B cell (primary cell): ENCODE data around the gene HOXC4. TPM values are rescaled to one million over a fixed set of nuclear protein-coding genes. Genes with fewer than 3 reads are reported as not detected.

Experiments
- ATAC-seq: fragments of 200-7000 bp; cut with Tn5 transposase; one replicate; pipeline ENCODE4 v1.10.0; 2021; ENCODE audit warnings: low read depth, mild to moderate bottlenecking, moderate number of reproducible peaks, moderate library complexity
- CTCF ChIA-PET: fragments of 350-600 bp; sonication (Branson Sonifier 250); formaldehyde crosslinking; loops from one replicate; lab custom pipeline; 2021; ENCODE audit warnings: antibody characterized with exemption, inconsistent platforms; lab: Charles Lee
- POLR2A ChIA-PET: fragments of 350-600 bp; sonication (Branson Sonifier 250); formaldehyde crosslinking; loops from one replicate; lab custom pipeline; 2021; ENCODE audit warnings: antibody characterized with exemption; lab: Charles Lee
- DNase-seq: peaks from one replicate; pipeline ENCODE4 v3.0.0; 2013
- H2AFZ ChIP-seq: 2 replicates; pipeline ENCODE4 v1.6.1; 2012; ENCODE audit warnings: mild to moderate bottlenecking, low read depth, low read length; ENCODE audit not compliant: insufficient read depth, poor library complexity, severe bottlenecking
- H3K27ac ChIP-seq, 2 donors: 1 replicate in 1 of 2; 2 replicates in 1 of 2; pipeline ENCODE4 v1.5.1; 2012 to 2013; ENCODE audit warnings: low read length in 2 of 2, mild to moderate bottlenecking in 2 of 2, moderate library complexity in 1 of 2
- H3K27me3 ChIP-seq, 4 experiments: fragments of 200-600 bp in 1 of 4; sonication (generic) in 1 of 4; replicated peaks in 1 of 4; 1 replicate in 2 of 4; 2 replicates in 2 of 4; pipeline versions ENCODE4 v1.6.1 to v1.7.0; 2013 to 2016; ENCODE audit warnings: low read length in 3 of 4, mild to moderate bottlenecking in 2 of 4, mixed read lengths in 1 of 4, moderate library complexity in 1 of 4; ENCODE audit not compliant: insufficient read depth in 4 of 4, control insufficient read depth in 3 of 4; ENCODE audit errors: control extremely low read depth in 1 of 4
- H3K36me3 ChIP-seq, 2 experiments: replicated peaks in 1 of 2; 1 replicate in 1 of 2; 2 replicates in 1 of 2; pipeline versions ENCODE4 v1.6.1 to v1.7.1; 2013; ENCODE audit warnings: low read length in 1 of 2; ENCODE audit not compliant: insufficient read depth in 2 of 2, control insufficient read depth in 1 of 2; ENCODE audit errors: control extremely low read depth in 1 of 2, extremely low read depth in 1 of 2
- H3K4me1 ChIP-seq, 2 donors: fragments of 200-600 bp in 1 of 2; sonication (generic) in 1 of 2; 1 replicate in 1 of 2; 2 replicates in 1 of 2; pipeline versions ENCODE4 v1.5.1 to v1.6.1; 2013 to 2017; ENCODE audit warnings: low read length in 2 of 2; ENCODE audit not compliant: control insufficient read depth in 2 of 2, insufficient read depth in 2 of 2
- H3K4me2 ChIP-seq: replicated peaks from 2 replicates; pipeline ENCODE3; 2012; ENCODE audit warnings: mild to moderate bottlenecking, low read depth, low read length; ENCODE audit not compliant: poor library complexity, severe bottlenecking
- H3K4me3 ChIP-seq, 5 experiments: fragments of 200-600 bp in 1 of 5; sonication (generic) in 1 of 5; 1 replicate in 3 of 5; 2 replicates in 2 of 5; pipeline versions ENCODE4 v1.5.1 to v1.7.0; 2011 to 2016; ENCODE audit warnings: low read length in 4 of 5, mild to moderate bottlenecking in 4 of 5, low read depth in 2 of 5, control low read depth in 1 of 5, moderate library complexity in 1 of 5; ENCODE audit not compliant: insufficient read depth in 1 of 5; ENCODE audit errors: control extremely low read depth in 1 of 5, extremely low read depth in 1 of 5
- H3K79me2 ChIP-seq: fragments of 200-600 bp; sonication (generic); one replicate; pipeline ENCODE4 v1.6.0; 2016; ENCODE audit warnings: low read length; ENCODE audit not compliant: control insufficient read depth, insufficient read depth
- H3K9ac ChIP-seq: fragments of 200-600 bp; sonication (generic); 2 replicates; pipeline ENCODE4 v1.6.1; 2017; ENCODE audit warnings: mild to moderate bottlenecking, low read length, moderate library complexity
- H3K9me3 ChIP-seq, 3 donors: one replicate each; pipeline versions ENCODE4 v1.6.1 to v1.7.1; 2013; ENCODE audit warnings: low read length in 2 of 3; ENCODE audit not compliant: control insufficient read depth in 2 of 3, insufficient read depth in 1 of 3; ENCODE audit errors: control extremely low read depth in 1 of 3
- H4K20me1 ChIP-seq: 2 replicates; pipeline ENCODE4 v1.6.0; 2012; ENCODE audit warnings: mild to moderate bottlenecking, low read length; ENCODE audit not compliant: insufficient read depth, control insufficient read depth, poor library complexity, severe bottlenecking
- H3K27ac Mint-ChIP-seq: one replicate; pipeline ENCODE4 v1.8.0; 2021; ENCODE audit warnings: mixed read lengths
- H3K27me3 Mint-ChIP-seq: one replicate; pipeline ENCODE4 v1.8.0; 2021; ENCODE audit warnings: mixed read lengths
- H3K4me1 Mint-ChIP-seq: one replicate; pipeline ENCODE4 v1.8.0; 2021; ENCODE audit warnings: mixed read lengths
- H3K4me3 Mint-ChIP-seq: one replicate; pipeline ENCODE4 v1.8.0; 2021; ENCODE audit warnings: mixed read lengths
- H3K9me3 Mint-ChIP-seq: one replicate; pipeline ENCODE4 v1.8.0; 2022; ENCODE audit warnings: mixed read lengths; ENCODE audit not compliant: insufficient read depth
- EZH2 ChIP-seq: IDR thresholded peaks from 2 replicates; pipeline ENCODE4 v1.6.1; 2012; ENCODE audit warnings: borderline replicate concordance, low read depth, mild to moderate bottlenecking, moderate library complexity, low read length; ENCODE audit not compliant: insufficient read depth, poor library complexity, severe bottlenecking
- WGBS: methylation state at CpG from one replicate; pipeline ENCODE4 v1.1.5; 2013; ENCODE audit warnings: missing lambda C conversion rate; ENCODE audit not compliant: insufficient coverage; 5-methylcytosine and 5-hydroxymethylcytosine counted together
- intact Hi-C: fragments of 100-400 bp; cut with micrococcal nuclease; formaldehyde crosslinking; loops from one replicate; pipeline ENCODE4 v1.10.0; 2022
- polyA plus RNA-seq: library from polyadenylated mRNA; depleted of rRNA; stranded (reverse); fragments of >200 nt; gene quantifications from 2 replicates; pipeline ENCODE4 v1.2.3, GENCODE V29; 2012
- total RNA-seq, 2 donors: library from RNA; stranded (reverse); fragments of 120-200 nt in 1 of 2; gene quantifications; 1 replicate in 1 of 2; 2 replicates in 1 of 2; pipeline versions ENCODE4 v1.2.3 to v1.2.4, GENCODE V29; 2013 to 2022
- TF ChIP-seq, protein P1 (sequence below): fragments of 200-600 bp; IDR thresholded peaks from one replicate; pipeline ENCODE4 v1.8.0; 2022; ENCODE audit warnings: antibody characterized with exemption, mild to moderate bottlenecking

Gene HOXC4
- total and polyA plus RNA-seq, 2 donors (not counting 1 experiment from before 2014, with no cell fraction given), result 4.3 to 6.5 TPM

DNA sequence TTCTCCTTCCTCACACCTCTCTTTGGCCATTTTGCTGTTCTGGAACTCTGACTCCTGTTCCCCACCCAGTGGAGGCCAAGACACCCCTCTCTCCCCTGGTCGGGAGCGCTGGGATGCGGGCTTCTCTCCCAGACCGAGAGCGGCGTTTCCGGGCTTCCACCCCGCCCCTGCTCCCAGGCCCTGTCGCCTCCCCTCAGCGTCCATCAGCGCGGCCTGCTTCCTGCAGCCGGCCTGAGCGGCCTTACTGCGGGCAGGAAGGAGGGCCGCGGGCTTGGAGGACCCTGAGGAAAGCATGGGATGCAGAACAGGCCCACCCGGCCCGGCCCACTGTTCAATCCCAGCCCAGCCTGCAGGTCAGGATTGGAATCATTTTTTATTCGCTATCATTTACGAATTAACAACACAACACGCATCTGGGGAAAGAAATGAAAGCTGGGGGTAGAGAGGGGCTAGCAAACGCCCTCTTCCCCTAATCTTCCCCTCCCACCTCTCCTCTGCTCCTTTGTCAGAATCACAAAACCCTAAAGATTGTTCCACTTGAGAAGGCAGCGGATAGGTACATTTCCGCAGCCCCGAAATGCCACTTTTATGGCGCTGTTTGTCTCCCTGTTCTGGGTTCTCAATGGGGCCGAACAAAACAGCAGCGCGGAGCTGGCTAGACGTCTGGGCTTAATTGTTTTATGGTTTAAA, 48.6 kb upstream of the HOXC4 start:
- no peaks in the 10 kb centered on the region for H3K36me3 ChIP-seq
- POLR2A ChIA-PET, result interaction anchor here (0.6 kb wide), 1 partner anchor 49 kb away, joined by 6 read pairs; no protein-coding TSS in a partner anchor
- H3K9me3 ChIP-seq, result peaks cover 0 to 53% (median 0%) of the 10 kb centered on the region in 3 donors
- CTCF ChIA-PET, result interaction anchor here (0.6 to 6.7 kb wide), 16 partner anchors 9 to 210 kb away, joined by 3 to 159 read pairs (median 8); partner anchors contain the start of genes HOXC5 and SMUG1
- no peak for TF ChIP-seq EZH2
- TF ChIP-seq, protein P1, sequence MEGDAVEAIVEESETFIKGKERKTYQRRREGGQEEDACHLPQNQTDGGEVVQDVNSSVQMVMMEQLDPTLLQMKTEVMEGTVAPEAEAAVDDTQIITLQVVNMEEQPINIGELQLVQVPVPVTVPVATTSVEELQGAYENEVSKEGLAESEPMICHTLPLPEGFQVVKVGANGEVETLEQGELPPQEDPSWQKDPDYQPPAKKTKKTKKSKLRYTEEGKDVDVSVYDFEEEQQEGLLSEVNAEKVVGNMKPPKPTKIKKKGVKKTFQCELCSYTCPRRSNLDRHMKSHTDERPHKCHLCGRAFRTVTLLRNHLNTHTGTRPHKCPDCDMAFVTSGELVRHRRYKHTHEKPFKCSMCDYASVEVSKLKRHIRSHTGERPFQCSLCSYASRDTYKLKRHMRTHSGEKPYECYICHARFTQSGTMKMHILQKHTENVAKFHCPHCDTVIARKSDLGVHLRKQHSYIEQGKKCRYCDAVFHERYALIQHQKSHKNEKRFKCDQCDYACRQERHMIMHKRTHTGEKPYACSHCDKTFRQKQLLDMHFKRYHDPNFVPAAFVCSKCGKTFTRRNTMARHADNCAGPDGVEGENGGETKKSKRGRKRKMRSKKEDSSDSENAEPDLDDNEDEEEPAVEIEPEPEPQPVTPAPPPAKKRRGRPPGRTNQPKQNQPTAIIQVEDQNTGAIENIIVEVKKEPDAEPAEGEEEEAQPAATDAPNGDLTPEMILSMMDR, result no peak
- WGBS, result 8% methylated on average over 27 of the region's 31 CpGs
- H3K4me3 Mint-ChIP-seq, result no peak overlapping the region
- DNase-seq (peak; percentile 36), ATAC-seq (no peak)
- intact Hi-C loops, result loop anchor here (5.0 to 10.0 kb wide), 3 partner anchors 47 to 360 kb away; partner anchors contain the start of genes CBX5, GPR84, HNRNPA1 and HOXC4
- H4K20me1 ChIP-seq, result no peaks in the 10 kb centered on the region
- H3K9ac ChIP-seq, result no peak overlapping the region
- H3K27me3 Mint-ChIP-seq, result peaks cover 72% of the 10 kb centered on the region
- H3K4me2 ChIP-seq, result no peak overlapping the region
- no peaks in the 10 kb centered on the region for H3K79me2 ChIP-seq
- H3K4me1 Mint-ChIP-seq, result peaks cover 25% of the 10 kb centered on the region
- H3K27ac ChIP-seq, result no peak overlapping the region
- H3K27me3 ChIP-seq, result peaks cover 0 to 96% (median 81%) of the 10 kb centered on the region in 4 experiments
- H3K4me1 ChIP-seq, result peaks cover 28 to 59% of the 10 kb centered on the region in 2 donors
- H3K27ac Mint-ChIP-seq, result no peak overlapping the region
- H3K4me3 ChIP-seq, result no peak overlapping the region
- no peaks in the 10 kb centered on the region for H3K9me3 Mint-ChIP-seq
- no peak overlapping the region for H2AFZ ChIP-seq

DNA sequence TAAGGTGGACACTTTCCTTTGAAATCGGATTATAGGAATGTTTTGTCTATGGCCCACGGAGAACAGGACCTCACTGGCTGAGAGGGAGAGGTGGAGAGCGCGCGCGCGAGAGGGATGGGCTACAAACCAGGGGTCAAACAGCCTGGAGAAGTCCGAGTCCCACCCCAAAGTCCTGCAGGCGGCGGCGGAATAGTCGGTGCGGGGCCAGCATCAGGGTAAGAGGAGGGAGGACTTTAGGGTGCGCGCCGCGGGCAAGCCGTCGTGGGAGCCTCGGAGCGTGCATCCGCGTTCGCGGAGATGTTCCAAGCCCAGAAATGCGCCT, 48.1 kb upstream of the HOXC4 start:
- POLR2A ChIA-PET, result no interaction called here
- H3K9me3 Mint-ChIP-seq, result no peaks in the 10 kb centered on the region
- H3K9me3 ChIP-seq, result peaks cover 0 to 53% (median 0%) of the 10 kb centered on the region in 3 donors
- peaks cover 25 to 54% of the 10 kb centered on the region in 2 donors for H3K4me1 ChIP-seq
- H3K4me3 Mint-ChIP-seq, result no peak overlapping the region
- ATAC-seq (no peak), DNase-seq (no peak)
- H3K36me3 ChIP-seq, result no peaks in the 10 kb centered on the region
- intact Hi-C loops, result loop anchor here (5.0 to 10.0 kb wide), 3 partner anchors 47 to 359 kb away; partner anchors contain the start of genes CBX5, GPR84, HNRNPA1 and HOXC4
- H3K79me2 ChIP-seq, result no peaks in the 10 kb centered on the region
- peaks cover 26% of the 10 kb centered on the region for H3K4me1 Mint-ChIP-seq
- H3K4me2 ChIP-seq, result peak overlapping the region; percentile 92
- WGBS, result 8% methylated on average over 25 of the region's 26 CpGs
- H2AFZ ChIP-seq, result no peak overlapping the region
- no peaks in the 10 kb centered on the region for H4K20me1 ChIP-seq
- H3K27ac ChIP-seq, result no peak overlapping the region
- no peak overlapping the region for H3K27ac Mint-ChIP-seq
- peak overlapping the region in 1 of 5 experiments; percentile 65 for H3K4me3 ChIP-seq
- H3K27me3 ChIP-seq, result peaks cover 0 to 96% (median 82%) of the 10 kb centered on the region in 4 experiments
- CTCF ChIA-PET, result interaction anchor here (0.6 to 6.7 kb wide), 26 partner anchors 8 to 395 kb away, joined by 3 to 159 read pairs (median 4); partner anchors contain the start of genes HOXC10, HOXC4, HOXC5 and SMUG1
- no peak for TF ChIP-seq EZH2
- TF ChIP-seq, protein P1, result no peak
- peaks cover 74% of the 10 kb centered on the region for H3K27me3 Mint-ChIP-seq
- no peak overlapping the region for H3K9ac ChIP-seq
